MG63 (cell line): ENCODE data around the gene KCNJ1. TPM values are rescaled to one million over a fixed set of nuclear protein-coding genes. Genes with fewer than 3 reads are reported as not detected.

Experiments
- DNase-seq: peaks from one replicate; pipeline ENCODE4 v3.0.0-alpha.2; 2020
- H3K27me3 ChIP-seq: fragments of 250-450 bp; sonication (Bioruptor Pico); 2 replicates; pipeline ENCODE4 v1.5.1; 2020; ENCODE audit warnings: mild to moderate bottlenecking, moderate library complexity
- H3K36me3 ChIP-seq: fragments of 250-450 bp; sonication (Bioruptor Pico); 2 replicates; pipeline ENCODE4 v1.5.1; 2020; ENCODE audit warnings: mild to moderate bottlenecking, moderate library complexity
- H3K4me3 ChIP-seq: fragments of 250-450 bp; sonication (Bioruptor Pico); 2 replicates; pipeline ENCODE4 v1.5.1; 2020; ENCODE audit warnings: mild to moderate bottlenecking, moderate library complexity
- H3K9me3 ChIP-seq: fragments of 250-450 bp; sonication (Bioruptor Pico); 2 replicates; pipeline ENCODE4 v1.5.1; 2020; ENCODE audit warnings: mild to moderate bottlenecking, moderate library complexity
- total RNA-seq: library from RNA; depleted of rRNA; stranded (reverse); fragments of >200 nt; shearing (Covaris generic); gene quantifications from 2 replicates; pipeline ENCODE4 v1.2.3, GENCODE V29; 2014; ENCODE audit warnings: low replicate concordance

The KCNJ1 gene
- total RNA-seq, 1 experiment from 2014 or later = not detected

GRCh38 chr11:128843198-128843785 lies 23.8 kb downstream of the KCNJ1 start:
- Histone ChIP-seq H3K36me3 (no peaks in the 10 kb centered on the region), H3K27me3 (peaks cover 4% of the 10 kb centered on the region), H3K4me3 (no peak overlapping the region), H3K9me3 (no peaks in the 10 kb centered on the region)
- DNase-seq = no peak

- H3K27me3 ChIP-seq = peaks cover 4% of the 10 kb centered on the region
- no peaks in the 10 kb centered on the region for H3K36me3 ChIP-seq
- no peak for DNase-seq
- no peak overlapping the region for H3K4me3 ChIP-seq
- no peaks in the 10 kb centered on the region for H3K9me3 ChIP-seq
Observed at GRCh38 chr11:128841461-128842072, 25.5 kb downstream of the KCNJ1 start.

- Histone ChIP-seq H3K36me3 (no peaks in the 10 kb centered on the region), H3K27me3 (peaks cover 4% of the 10 kb centered on the region), H3K4me3 (no peak overlapping the region), H3K9me3 (no peaks in the 10 kb centered on the region)
- DNase-seq = no peak
Observed at GRCh38 chr11:128840783-128841182, 26.3 kb downstream of the KCNJ1 start.

GRCh38 chr11:128840137-128840536 lies 27.0 kb downstream of the KCNJ1 start:
- Histone ChIP-seq H3K4me3 (no peak overlapping the region), H3K36me3 (no peaks in the 10 kb centered on the region), H3K27me3 (peaks cover 4% of the 10 kb centered on the region), H3K9me3 (no peaks in the 10 kb centered on the region)
- DNase-seq = no peak

- no peak overlapping the region for H3K4me3 ChIP-seq
- H3K27me3 ChIP-seq = peaks cover 4% of the 10 kb centered on the region; the same call in 1 of the 2 replicates
- DNase-seq = no peak
Observed at GRCh38 chr11:128839081-128839480, 28.0 kb downstream of the KCNJ1 start.

GRCh38 chr11:128837627-128838026 lies 29.5 kb downstream of the KCNJ1 start:
- Histone ChIP-seq H3K36me3 (no peaks in the 10 kb centered on the region), H3K27me3 (no peaks in the 10 kb centered on the region; the same call in 1 of the 2 replicates), H3K9me3 (no peaks in the 10 kb centered on the region), H3K4me3 (no peak overlapping the region)
- no peak for DNase-seq

More at GRCh38 chr11:128839081-128839480, 28.0 kb downstream of the KCNJ1 start:
- Histone ChIP-seq H3K36me3 (no peaks in the 10 kb centered on the region), H3K9me3 (no peaks in the 10 kb centered on the region)

- H3K36me3 ChIP-seq = no peaks in the 10 kb centered on the region
- H3K27me3 ChIP-seq = no peaks in the 10 kb centered on the region
- no peak for DNase-seq
- no peaks in the 10 kb centered on the region for H3K9me3 ChIP-seq
- H3K4me3 ChIP-seq = no peak overlapping the region
Observed at GRCh38 chr11:128835741-128836430, 31.2 kb downstream of the KCNJ1 start.

GRCh38 chr11:128834157-128834556 lies 32.9 kb downstream of the KCNJ1 start:
- Histone ChIP-seq H3K27me3 (no peaks in the 10 kb centered on the region), H3K36me3 (no peaks in the 10 kb centered on the region), H3K4me3 (no peak overlapping the region), H3K9me3 (no peaks in the 10 kb centered on the region)
- no peak for DNase-seq

- no peak for DNase-seq
- no peaks in the 10 kb centered on the region for H3K36me3 ChIP-seq
- no peaks in the 10 kb centered on the region for H3K9me3 ChIP-seq
- H3K27me3 ChIP-seq = no peaks in the 10 kb centered on the region
- no peak overlapping the region for H3K4me3 ChIP-seq
Observed at GRCh38 chr11:128832121-128832497, 35.0 kb downstream of the KCNJ1 start.

GRCh38 chr11:128831174-128832120 lies 35.6 kb downstream of the KCNJ1 start:
- no peak overlapping the region for H3K4me3 ChIP-seq
- DNase-seq = peak; percentile 49
- H3K9me3 ChIP-seq = no peaks in the 10 kb centered on the region
- H3K27me3 ChIP-seq = no peaks in the 10 kb centered on the region
- no peaks in the 10 kb centered on the region for H3K36me3 ChIP-seq

- no peak for DNase-seq
- Histone ChIP-seq H3K36me3 (no peaks in the 10 kb centered on the region), H3K9me3 (no peaks in the 10 kb centered on the region), H3K27me3 (no peaks in the 10 kb centered on the region), H3K4me3 (no peak overlapping the region)
Observed at GRCh38 chr11:128830290-128831173, 36.6 kb downstream of the KCNJ1 start.

- DNase-seq = no peak
- Histone ChIP-seq H3K27me3 (no peaks in the 10 kb centered on the region), H3K36me3 (no peaks in the 10 kb centered on the region), H3K4me3 (no peak overlapping the region), H3K9me3 (no peaks in the 10 kb centered on the region)
Observed at GRCh38 chr11:128828350-128828749, 38.7 kb downstream of the KCNJ1 start.

- H3K9me3 ChIP-seq = no peaks in the 10 kb centered on the region
- no peak for DNase-seq
- no peaks in the 10 kb centered on the region for H3K27me3 ChIP-seq
- no peaks in the 10 kb centered on the region for H3K36me3 ChIP-seq
- no peak overlapping the region for H3K4me3 ChIP-seq
Observed at GRCh38 chr11:128827191-128827893, 39.8 kb downstream of the KCNJ1 start.

- H3K4me3 ChIP-seq = no peak overlapping the region
- no peaks in the 10 kb centered on the region for H3K9me3 ChIP-seq
- no peaks in the 10 kb centered on the region for H3K27me3 ChIP-seq
- DNase-seq = no peak
- H3K36me3 ChIP-seq = no peaks in the 10 kb centered on the region
Observed at GRCh38 chr11:128825050-128825784, 41.9 kb downstream of the KCNJ1 start.
